H9 (cell line): ENCODE results near the gene IGF2BP3. TPM values are rescaled to one million over a fixed set of nuclear protein-coding genes. Genes with fewer than 3 reads are reported as not detected.

ENCODE experiments used
- DNase-seq: peaks from one replicate; pipeline ENCODE4 v3.0.0-alpha.2; 2017
- H2AFZ ChIP-seq: one replicate; pipeline ENCODE4 v1.6.1; 2013; ENCODE audit warnings: mild to moderate bottlenecking, low read length, control low read depth, moderate library complexity
- H2AK5ac ChIP-seq: 2 replicates; pipeline ENCODE4 v1.6.1; 2013; ENCODE audit warnings: low read length, control low read depth, mixed read lengths; ENCODE audit not compliant: insufficient read length
- H2BK120ac ChIP-seq: one replicate; pipeline ENCODE4 v1.6.1; 2013; ENCODE audit warnings: low read depth, mild to moderate bottlenecking, low read length, control low read depth, inconsistent platforms; ENCODE audit not compliant: poor library complexity, severe bottlenecking
- H2BK12ac ChIP-seq: 2 replicates; pipeline ENCODE4 v1.6.1; 2013; ENCODE audit warnings: low read length, control low read depth, mixed read lengths, low read depth; ENCODE audit not compliant: insufficient read length
- H2BK15ac ChIP-seq: 2 replicates; pipeline ENCODE4 v1.6.1; 2013; ENCODE audit warnings: low read depth, low read length, control low read depth
- H2BK20ac ChIP-seq: one replicate; pipeline ENCODE4 v1.6.1; 2013; ENCODE audit warnings: low read depth, mild to moderate bottlenecking, low read length, control low read depth, inconsistent platforms; ENCODE audit not compliant: poor library complexity, severe bottlenecking
- H2BK5ac ChIP-seq: 2 replicates; pipeline ENCODE4 v1.6.1; 2013; ENCODE audit warnings: low read length, control low read depth, mixed read lengths; ENCODE audit not compliant: insufficient read length
- H3K14ac ChIP-seq: 2 replicates; pipeline ENCODE4 v1.6.1; 2013; ENCODE audit warnings: low read length, control low read depth; ENCODE audit not compliant: insufficient read depth
- H3K18ac ChIP-seq: 2 replicates; pipeline ENCODE4 v1.6.1; 2013; ENCODE audit warnings: low read depth, mild to moderate bottlenecking, mixed read lengths, low read length, control low read depth; ENCODE audit not compliant: insufficient read length
- H3K23ac ChIP-seq: 2 replicates; pipeline ENCODE4 v1.6.1; 2013; ENCODE audit warnings: low read length, control low read depth, mixed read lengths, low read depth; ENCODE audit not compliant: insufficient read length
- H3K23me2 ChIP-seq: 2 replicates; pipeline ENCODE4 v1.6.1; 2013; ENCODE audit warnings: low read depth, mild to moderate bottlenecking, mixed read lengths, low read length, control low read depth; ENCODE audit not compliant: insufficient read length, poor library complexity, severe bottlenecking
- H3K27ac ChIP-seq: 2 replicates; pipeline ENCODE4 v1.5.1; 2013; ENCODE audit warnings: low read length, control low read depth, mixed read lengths, low read depth; ENCODE audit not compliant: insufficient read length
- H3K27me3 ChIP-seq: 2 replicates; pipeline ENCODE4 v1.6.1; 2013; ENCODE audit warnings: low read length, control low read depth, inconsistent platforms; ENCODE audit not compliant: insufficient read depth
- H3K4ac ChIP-seq: 2 replicates; pipeline ENCODE4 v1.6.1; 2013; ENCODE audit warnings: low read depth, mild to moderate bottlenecking, control low read depth, inconsistent platforms, low read length, moderate library complexity
- H3K4me1 ChIP-seq: 2 replicates; pipeline ENCODE4 v1.6.1; 2013; ENCODE audit warnings: low read length, control low read depth, inconsistent platforms; ENCODE audit not compliant: insufficient read depth
- H3K4me2 ChIP-seq: 2 replicates; pipeline ENCODE4 v1.6.1; 2013; ENCODE audit warnings: low read length, control low read depth, mixed read lengths; ENCODE audit not compliant: insufficient read length, insufficient read depth
- H3K56ac ChIP-seq: 2 replicates; pipeline ENCODE4 v1.6.1; 2013; ENCODE audit warnings: low read depth, mild to moderate bottlenecking, mixed read lengths, low read length, control low read depth; ENCODE audit not compliant: insufficient read length
- H3K79me1 ChIP-seq: 2 replicates; pipeline ENCODE4 v1.6.1; 2013; ENCODE audit warnings: low read depth, mild to moderate bottlenecking, moderate library complexity, low read length, control low read depth, inconsistent platforms; ENCODE audit not compliant: insufficient read depth, poor library complexity, severe bottlenecking
- H3K79me2 ChIP-seq: 2 replicates; pipeline ENCODE4 v1.6.1; 2013; ENCODE audit warnings: low read length, control low read depth, inconsistent platforms; ENCODE audit not compliant: insufficient read depth
- H3K9ac ChIP-seq: 2 replicates; pipeline ENCODE4 v1.6.1; 2013; ENCODE audit warnings: low read length, control low read depth, mixed read lengths; ENCODE audit not compliant: insufficient read length; ENCODE audit errors: extremely low read depth
- H3K9me3 ChIP-seq: one replicate; pipeline ENCODE4 v1.6.1; 2013; ENCODE audit warnings: low read depth, low read length, inconsistent platforms; ENCODE audit not compliant: control insufficient read depth
- H3T11ph ChIP-seq: one replicate; pipeline ENCODE4 v1.6.1; 2013; ENCODE audit warnings: mild to moderate bottlenecking, low read length, control low read depth, inconsistent platforms
- H4K20me1 ChIP-seq: one replicate; pipeline ENCODE4 v1.6.1; 2013; ENCODE audit not compliant: control insufficient read depth, insufficient read length, insufficient read depth
- H4K5ac ChIP-seq: 2 replicates; pipeline ENCODE4 v1.6.1; 2013; ENCODE audit warnings: low read depth, mild to moderate bottlenecking, mixed read lengths, low read length, control low read depth; ENCODE audit not compliant: insufficient read length
- H4K8ac ChIP-seq: replicated peaks from 2 replicates; pipeline ENCODE4 v1.6.1; 2013; ENCODE audit warnings: low read length, control low read depth, mixed read lengths, low read depth; ENCODE audit not compliant: insufficient read length
- H4K91ac ChIP-seq: 2 replicates; pipeline ENCODE4 v1.6.1; 2013; ENCODE audit warnings: low read depth, mild to moderate bottlenecking, moderate library complexity, mixed read lengths, low read length, control low read depth; ENCODE audit not compliant: insufficient read length
- H3K27ac Mint-ChIP-seq, 3 experiments: 2 replicates in 2 of 3; 3 replicates in 1 of 3; pipeline ENCODE4 v1.8.0; 2020 to 2021; ENCODE audit warnings: mixed read lengths in 3 of 3, mild to moderate bottlenecking in 1 of 3, moderate library complexity in 1 of 3
- H3K27me3 Mint-ChIP-seq: 2 replicates; pipeline ENCODE4 v1.8.0; 2021; ENCODE audit warnings: low read depth, mild to moderate bottlenecking, moderate library complexity, mixed read lengths
- H3K36me3 Mint-ChIP-seq, 3 experiments: 2 replicates in 2 of 3; 3 replicates in 1 of 3; pipeline ENCODE4 v1.8.0; 2020 to 2021; ENCODE audit warnings: low read depth in 3 of 3, mixed read lengths in 3 of 3; ENCODE audit not compliant: insufficient read depth in 1 of 3
- H3K4me1 Mint-ChIP-seq, 2 experiments: 2 replicates each; pipeline ENCODE4 v1.8.0; 2020; ENCODE audit warnings: mixed read lengths in 2 of 2
- H3K4me3 Mint-ChIP-seq, 2 experiments: 2 replicates in 1 of 2; 3 replicates in 1 of 2; pipeline ENCODE4 v1.8.0; 2020 to 2021; ENCODE audit warnings: mild to moderate bottlenecking in 2 of 2, mixed read lengths in 2 of 2, moderate library complexity in 1 of 2
- H3K9me3 Mint-ChIP-seq, 2 experiments: 2 replicates in 1 of 2; 3 replicates in 1 of 2; pipeline ENCODE4 v1.8.0; 2020; ENCODE audit warnings: mild to moderate bottlenecking in 2 of 2, mixed read lengths in 2 of 2, moderate library complexity in 1 of 2
- CTCF ChIP-seq: fragments of 200-600 bp; sonication (generic); conservative IDR thresholded peaks from 3 replicates; pipeline ENCODE4 v1.8.0; 2021; ENCODE audit warnings: antibody characterized with exemption, mild to moderate bottlenecking
- WGBS: extraction: QIAGEN DNeasy Blood & Tissue Kit; methylation state at CpG from one replicate; pipeline ENCODE4 v1.1.7; 2013; ENCODE audit warnings: missing lambda C conversion rate, low lambda C conversion rate, mixed read lengths; ENCODE audit not compliant: insufficient read length; ENCODE audit errors: extremely low coverage; 5-methylcytosine and 5-hydroxymethylcytosine counted together
- total RNA-seq: library from RNA; stranded (reverse); gene quantifications from 2 replicates; pipeline ENCODE4 v1.2.1, GENCODE V29; 2021

Gene IGF2BP3
- total RNA-seq, 1 experiment from 2014 or later, result 197 TPM

GRCh38 chr7:23373151-23374004 is 96.9 kb downstream of the IGF2BP3 start:
- Histone ChIP-seq H3K56ac (no peak overlapping the region), H3K79me1 (peaks cover 18% of the 10 kb centered on the region), H3K79me2 (peaks cover 13% of the 10 kb centered on the region; the same call in 1 of the 2 replicates), H2BK12ac (no peak overlapping the region), H3K27me3 (no peaks in the 10 kb centered on the region), H4K8ac (no peak overlapping the region), H2BK120ac (no peak overlapping the region), H3K9me3 (no peaks in the 10 kb centered on the region), H4K91ac (no peak overlapping the region), H4K5ac (no peak overlapping the region), H2BK15ac (no peak overlapping the region), H3K14ac (no peak overlapping the region), H3T11ph (no peak overlapping the region), H3K23me2 (no peaks in the 10 kb centered on the region), H4K20me1 (no peaks in the 10 kb centered on the region), H3K4ac (no peak overlapping the region), H2AK5ac (no peak overlapping the region), H2BK20ac (no peak overlapping the region), H2BK5ac (no peak overlapping the region), H2AFZ (no peak overlapping the region), H3K23ac (no peak overlapping the region), H3K4me1 (peaks cover 2% of the 10 kb centered on the region; the same call in 1 of the 2 replicates), H3K4me2 (no peak overlapping the region), H3K9ac (no peak overlapping the region), H3K27ac (no peak overlapping the region), H3K18ac (no peak overlapping the region)
- TF ChIP-seq CTCF, result no peak
- no peaks in the 10 kb centered on the region for H3K9me3 Mint-ChIP-seq
- H3K27ac Mint-ChIP-seq, result peak overlapping the region; percentile 6 to 58 (median 35); a peak in 5 of 7 replicates
- no CpG with 5 or more reads among the region's 6 CpGs for WGBS
- peaks cover 6 to 35% (median 28%) of the 10 kb centered on the region in 3 experiments for H3K36me3 Mint-ChIP-seq
- peaks cover 33 to 48% of the 10 kb centered on the region in 2 experiments for H3K4me1 Mint-ChIP-seq
- no peaks in the 10 kb centered on the region for H3K27me3 Mint-ChIP-seq
- H3K4me3 Mint-ChIP-seq, result no peak overlapping the region
- DNase-seq, result no peak
